KG1 (cell line): ENCODE results near the gene DLG1.
"Not testable (repeated sequence)": the region's sequence is repeated elsewhere in the genome, so short reads cannot be mapped to it uniquely, and the experiment has no call there.

Experiments
- DNase-seq: peaks from one replicate; lab custom pipeline; 2025; lab: John Stamatoyannopoulos, UW

The DLG1 gene

DNA sequence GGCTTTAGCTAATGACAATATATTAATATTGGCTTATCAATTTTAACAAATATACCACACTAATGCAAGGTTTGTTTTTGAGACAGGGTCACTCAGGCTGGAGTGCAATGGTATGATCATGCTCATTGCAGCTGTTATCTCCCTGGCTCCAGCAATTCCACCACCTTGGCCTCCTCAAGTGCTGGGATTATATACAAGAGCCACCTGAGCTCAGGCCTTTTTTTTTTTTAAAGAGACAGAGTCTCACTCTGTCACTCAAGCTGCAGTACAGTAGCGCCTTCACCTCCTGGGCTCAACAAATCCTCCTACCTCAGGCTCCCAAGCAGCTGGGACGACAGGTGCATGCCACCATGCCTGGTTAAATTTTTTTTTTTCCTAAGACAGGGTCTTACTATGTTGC, 11.7 kb downstream of the DLG1 start:
- no peak for DNase-seq

DNA sequence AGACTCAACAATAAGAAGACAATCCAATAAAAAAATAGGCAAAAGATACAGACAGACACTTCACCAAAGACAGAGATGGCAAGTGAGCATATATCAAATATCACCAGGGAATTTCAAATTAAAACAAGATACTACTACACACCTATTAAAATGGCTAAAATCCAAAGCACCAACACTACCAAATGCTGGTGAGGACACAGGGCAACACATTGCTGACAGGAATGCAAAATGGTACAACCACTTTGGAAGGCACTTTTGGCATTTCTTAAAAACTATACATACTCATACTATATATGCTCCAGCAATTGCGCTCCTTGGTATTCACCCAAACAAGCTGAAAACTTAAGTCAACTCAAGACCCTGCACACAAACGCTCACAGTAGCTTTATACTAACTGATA, 12.9 kb downstream of the DLG1 start:
- no peak for DNase-seq

DNA sequence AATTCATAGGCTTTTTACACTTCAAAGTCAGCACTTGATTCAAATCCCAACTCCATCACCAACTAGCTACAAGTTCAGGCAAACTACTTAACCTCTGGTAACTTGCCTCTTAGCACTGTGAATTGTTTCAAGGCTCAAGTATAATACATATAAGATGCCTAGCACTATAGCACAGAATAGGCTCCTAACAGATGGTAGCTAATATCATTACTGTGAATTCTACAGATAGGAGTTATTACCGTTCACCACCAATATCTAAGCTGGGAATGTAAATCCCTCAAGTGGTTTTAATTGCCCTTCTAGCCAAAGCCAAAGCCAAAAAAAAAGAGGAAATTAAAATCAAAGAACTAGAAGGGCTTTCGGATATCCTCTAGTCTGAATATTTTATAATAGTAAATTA, 15.4 kb downstream of the DLG1 start:
- DNase-seq = no peak

DNA sequence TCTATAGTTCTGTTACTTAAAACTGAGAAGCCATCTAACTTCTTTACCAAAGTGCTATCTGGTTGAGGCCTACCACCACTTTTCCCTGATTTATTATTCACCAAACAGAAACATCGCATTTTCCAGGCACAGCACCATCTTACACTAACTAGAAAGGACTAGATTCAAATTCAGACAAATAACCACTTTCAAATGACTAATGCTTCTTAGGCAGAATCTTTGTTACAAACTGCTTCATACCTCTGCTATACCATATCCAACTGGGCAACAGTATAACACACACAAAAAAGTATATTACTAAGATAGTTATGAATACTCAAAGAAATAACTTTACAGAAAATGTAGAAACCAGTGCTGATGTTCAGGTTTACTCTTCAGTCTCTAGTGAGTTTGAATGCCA, 16.6 kb downstream of the DLG1 start:
- DNase-seq = no peak

DNA sequence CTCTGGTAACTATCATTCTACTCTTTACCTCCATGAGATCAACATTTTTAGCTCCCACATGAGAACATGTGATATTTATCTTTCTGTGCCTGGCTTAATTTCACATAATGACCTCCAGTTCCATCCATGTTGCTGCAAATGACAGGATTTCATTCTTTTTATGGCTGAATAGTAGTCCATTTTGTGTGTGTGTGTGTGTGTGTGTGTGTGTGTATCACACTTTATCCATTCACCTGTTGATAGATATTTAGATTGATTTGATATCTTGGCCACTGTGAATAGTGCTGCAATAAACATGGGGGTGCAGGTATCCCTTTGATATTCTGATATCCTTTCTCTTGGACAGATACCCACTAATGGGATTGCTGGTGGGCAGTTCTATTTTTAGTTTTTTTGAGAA, 18.3 kb downstream of the DLG1 start:
- DNase-seq = no peak

DNA sequence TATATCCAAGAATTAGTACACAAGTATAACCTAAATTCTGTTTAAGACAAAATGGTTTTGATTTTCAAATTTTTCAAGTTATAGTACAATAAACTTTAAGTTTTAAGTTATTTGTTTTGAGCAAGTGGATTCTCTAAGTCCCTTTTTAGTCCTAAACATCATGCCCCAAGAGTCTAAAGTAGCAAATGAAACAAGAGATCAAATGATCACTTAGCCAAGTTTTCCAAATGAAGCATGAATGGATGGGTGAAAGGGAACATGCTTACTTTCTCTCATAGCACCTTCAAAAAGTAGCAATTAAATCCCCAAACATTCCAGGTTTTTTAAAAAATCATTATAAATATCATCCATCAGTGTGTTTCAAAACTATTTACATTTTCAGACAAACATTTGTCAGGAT, 19.5 kb downstream of the DLG1 start:
- DNase-seq = no peak

DNA sequence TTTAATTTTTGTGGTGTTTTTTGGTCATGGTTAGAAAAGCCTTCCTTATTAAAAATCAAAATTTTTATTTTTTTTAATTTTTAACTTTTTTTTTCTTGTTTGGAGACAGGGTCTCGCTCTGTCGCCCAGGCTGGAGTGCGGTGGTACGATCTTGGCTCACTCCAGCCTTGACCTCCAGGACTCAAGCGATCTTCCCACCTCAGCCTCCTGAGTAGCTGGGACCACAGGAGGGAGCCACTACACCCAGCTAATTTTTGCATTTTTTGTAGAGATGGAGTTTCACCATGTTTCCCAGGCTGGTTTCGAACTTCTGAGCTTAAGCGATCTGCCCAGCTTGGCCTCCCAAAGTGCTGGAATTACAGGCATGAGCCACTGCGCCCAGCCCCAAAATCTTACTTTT, 21.6 kb downstream of the DLG1 start:
- DNase-seq = not testable (repeated sequence)

DNA sequence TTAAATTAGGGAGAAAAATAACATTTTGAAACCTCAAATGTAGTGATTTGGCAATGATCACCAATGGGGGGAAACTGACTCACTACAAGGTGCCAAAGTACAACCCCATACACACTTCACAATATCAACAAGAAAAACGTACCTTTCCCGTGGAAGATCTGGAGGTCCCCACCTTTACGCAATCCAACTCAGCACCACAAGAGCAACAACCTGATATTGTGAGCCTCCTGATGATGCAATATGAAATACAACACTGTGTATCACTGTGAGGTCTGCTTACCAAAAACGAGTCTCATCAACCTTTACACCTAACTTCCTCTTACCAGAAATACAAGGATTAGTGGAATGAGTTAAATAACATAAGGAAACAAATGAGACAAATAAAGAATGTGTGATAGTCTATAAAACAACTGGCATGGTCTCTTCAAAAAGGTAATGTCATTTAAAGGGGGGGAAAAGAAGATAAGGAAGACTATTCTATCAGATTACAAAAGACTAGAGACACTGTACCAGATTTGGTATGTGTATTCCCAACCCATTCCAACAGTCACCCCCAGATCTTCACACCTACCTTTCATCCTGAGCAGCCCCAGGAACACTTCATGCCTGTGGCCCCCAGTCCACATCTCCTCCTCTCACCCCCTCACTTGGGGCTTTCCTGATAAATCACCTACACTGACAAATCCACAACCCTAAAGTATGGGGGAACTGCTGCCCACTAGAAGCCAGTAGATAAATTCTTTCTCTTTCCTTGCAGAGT, 27.7 kb downstream of the DLG1 start:
- DNase-seq = no peak

DNA sequence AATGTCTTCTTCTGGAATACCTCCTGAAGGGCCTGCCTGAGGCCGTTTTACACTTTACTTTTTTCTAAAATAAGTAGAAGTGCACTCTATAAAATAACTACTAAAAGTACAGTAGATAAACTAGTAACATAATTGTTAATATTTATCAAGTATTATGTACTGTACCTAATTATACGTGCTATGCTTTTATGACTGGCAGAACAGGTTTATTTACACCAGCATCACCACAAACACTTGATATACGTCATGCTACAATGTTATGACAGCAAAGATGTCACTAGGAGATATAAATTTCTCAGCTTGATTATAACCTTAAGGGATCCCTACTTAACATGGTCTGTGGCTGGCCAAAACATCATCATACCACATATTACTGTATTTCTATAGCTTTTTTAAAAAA, 29.4 kb downstream of the DLG1 start:
- no peak for DNase-seq

DNA sequence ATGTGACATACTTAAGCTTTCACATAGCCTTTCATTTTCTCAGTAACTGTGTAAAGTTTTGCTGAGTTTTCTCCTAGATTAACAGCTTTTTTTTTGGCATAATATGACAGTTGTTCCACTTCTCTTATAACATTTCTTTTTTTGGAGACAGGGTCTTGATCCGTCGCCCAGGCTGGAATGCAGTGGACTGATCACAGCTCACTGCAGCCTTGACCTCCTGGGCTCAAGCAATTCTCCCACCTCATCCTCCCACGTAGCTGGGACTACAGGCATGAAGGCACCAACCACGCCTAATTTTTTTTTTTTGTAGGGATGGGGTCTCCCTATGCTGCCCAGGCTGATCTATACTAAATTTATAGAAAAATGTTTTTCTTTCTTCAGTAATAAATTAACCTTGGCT, 30.1 kb downstream of the DLG1 start:
- no peak for DNase-seq

DNA sequence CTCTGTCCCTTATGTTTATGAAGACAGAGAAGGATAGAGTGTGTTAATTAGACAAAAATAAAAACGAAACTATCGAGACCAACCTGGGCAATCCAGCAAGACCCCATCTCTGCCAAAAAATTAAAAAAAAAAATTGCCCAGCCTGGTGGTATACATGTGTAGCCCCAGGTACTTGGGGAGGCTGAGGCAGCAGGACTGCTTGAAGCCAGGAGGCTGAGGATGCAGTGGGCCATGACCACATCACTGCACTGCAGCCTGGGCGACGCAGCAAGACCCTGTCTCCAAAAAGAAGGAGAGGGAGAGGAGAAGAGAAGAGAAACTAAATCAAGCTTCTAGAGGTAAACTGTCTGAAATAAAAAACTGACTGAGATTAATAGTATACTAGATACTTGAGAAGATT, 32.1 kb downstream of the DLG1 start:
- no peak for DNase-seq

DNA sequence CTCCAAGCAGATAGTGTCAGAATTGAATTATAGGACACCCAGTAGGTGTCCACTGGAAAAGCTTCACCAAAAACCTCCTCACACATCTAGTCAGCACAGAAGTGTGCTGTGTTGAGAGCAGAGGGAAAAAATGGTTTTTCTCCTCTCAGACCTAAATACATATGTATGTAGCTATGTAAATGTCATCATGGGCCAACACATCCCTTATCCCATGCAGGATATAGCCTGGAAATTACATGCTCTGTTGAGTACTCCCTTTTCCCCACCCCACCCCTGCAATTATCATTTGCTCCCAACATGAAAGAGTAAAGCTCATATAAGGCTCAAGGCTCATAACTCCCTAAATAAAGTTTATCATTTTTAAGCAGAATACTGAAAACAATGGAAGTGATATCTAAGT, 35.7 kb downstream of the DLG1 start:
- no peak for DNase-seq

DNA sequence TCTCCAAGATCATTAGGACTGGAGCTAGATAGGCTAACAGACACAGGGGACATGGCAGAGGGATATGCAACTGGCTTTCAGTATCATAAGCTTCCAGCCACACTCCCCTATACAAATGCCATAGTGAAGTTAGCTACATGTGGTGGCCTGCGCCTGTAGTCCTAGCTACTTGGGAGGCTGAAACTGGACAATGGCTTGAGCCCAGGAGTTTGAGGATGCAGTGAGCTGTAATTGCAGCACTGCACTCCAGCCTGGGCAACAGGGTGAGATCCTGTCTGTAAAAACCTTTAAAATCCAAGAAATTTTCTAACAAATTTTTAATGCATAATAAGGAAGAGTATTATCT, 37.3 kb downstream of the DLG1 start:
- no peak for DNase-seq

DNA sequence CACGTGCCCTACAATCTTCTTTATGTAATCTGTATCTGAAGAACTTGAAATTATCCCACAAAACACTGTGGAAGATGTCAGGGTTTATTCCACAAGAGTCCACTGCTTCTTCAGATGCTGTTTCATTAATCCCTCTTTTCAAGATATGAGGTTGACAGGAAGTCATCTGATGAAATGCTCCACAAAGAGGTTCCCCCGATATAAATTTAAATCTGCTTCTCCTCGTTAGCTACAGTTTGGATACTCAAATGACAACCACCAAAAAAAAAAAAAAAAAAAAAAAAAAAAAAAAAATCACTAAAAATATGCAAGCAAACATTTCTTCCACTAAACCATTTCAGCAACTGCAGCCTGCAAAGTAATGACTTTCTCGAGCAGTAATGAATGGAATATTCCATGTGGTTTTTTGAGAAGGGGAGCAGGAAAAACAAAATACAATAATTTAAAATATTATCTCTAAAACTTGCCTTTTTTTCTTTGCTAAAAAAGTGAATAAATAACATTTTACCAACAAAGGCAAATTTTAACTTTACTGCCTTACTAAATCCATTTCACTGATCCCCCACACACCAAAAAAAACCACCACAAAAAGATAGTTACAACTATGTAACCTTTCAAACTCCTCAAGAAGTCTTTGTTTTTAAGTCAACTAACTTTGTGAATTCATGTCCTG, 37.8 kb downstream of the DLG1 start:
- no peak for DNase-seq

DNA sequence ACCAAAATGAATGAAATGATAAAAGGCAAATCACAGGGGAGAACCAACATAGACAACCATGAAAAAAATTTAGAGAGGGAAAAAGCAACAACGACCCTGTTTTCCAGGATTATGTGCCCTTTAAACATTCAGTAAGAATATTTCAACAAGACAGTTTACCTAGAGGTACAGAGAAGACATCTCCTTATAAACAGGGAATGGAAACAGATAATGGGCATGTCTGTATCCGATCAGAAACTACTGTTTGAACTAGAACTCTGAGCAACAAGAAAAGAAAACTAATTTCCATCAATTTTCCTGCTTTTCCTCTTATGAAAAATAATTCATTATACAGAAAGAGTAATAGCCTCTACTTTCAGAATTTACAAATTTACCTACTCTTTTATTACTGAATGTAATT, 39.3 kb downstream of the DLG1 start:
- no peak for DNase-seq

DNA sequence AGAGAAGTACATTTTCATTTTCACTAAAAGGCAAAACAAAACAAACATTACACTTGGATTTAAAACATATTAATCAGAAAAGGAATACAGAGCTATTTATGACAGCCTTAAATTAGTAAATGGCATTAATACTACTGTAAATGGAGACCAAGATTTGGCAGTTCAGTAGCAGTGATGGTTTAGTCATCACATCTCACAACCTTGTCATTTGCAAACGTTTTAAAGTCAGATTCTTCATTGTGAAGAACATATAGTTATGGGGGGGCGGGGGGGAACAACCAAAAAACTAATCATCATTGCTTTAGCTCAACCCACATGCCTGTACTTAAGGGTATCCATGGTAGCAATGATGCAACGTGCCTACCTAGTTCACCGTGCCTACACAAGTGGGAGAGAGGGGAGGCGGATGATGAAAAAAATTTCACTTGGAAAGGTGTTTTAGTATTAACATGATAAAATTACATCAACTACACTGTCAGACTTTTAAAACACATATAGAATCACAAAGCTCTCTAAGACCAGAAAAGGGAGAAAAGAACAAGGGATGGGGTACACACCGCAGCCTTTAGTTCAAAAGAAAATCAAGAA, 40.1 kb downstream of the DLG1 start:
- no peak for DNase-seq

DNA sequence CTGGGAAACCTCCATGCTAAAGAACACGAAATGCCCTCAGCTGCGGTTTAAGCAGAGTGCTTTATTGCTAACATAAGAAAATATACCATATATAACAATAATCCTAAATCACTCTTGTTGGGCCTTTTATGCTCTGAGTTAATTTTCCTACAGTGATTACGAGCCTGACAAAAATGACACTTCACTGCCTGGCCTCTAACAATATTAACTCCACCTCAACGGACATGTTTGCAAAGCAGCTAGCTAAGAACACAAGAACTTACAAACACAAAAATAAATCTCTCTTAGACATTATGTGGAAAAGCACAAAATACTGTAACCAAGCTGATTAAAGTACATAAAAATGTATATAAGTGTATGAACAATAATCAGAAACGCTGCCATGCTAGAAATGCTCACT, 40.7 kb downstream of the DLG1 start:
- no peak for DNase-seq

DNA sequence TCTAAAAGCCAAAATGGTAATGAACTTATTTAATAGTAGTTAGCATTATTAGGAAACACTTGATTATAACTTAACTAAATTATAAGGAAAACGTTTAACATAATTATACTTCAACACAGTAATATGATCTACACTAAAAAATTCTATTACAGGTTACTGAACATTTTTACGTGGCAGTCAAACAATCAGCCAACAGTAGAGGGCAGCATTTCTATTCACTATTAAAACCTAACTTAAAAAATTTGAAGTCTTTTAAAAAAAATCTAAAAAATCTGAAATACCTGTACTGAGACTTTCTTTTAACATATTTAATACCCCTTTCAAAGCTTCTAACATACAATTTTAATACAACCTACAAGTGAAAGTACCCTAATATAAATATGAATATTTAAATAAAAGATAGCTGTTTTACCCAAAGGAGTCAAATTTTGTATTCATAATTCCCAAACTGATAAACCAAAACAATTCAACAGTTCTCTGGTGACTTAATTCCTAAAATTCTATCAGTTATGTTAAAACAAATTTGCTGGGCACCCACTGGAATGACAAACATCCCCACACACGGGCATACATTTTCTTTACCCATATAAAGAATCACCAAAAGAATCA, 41.5 kb downstream of the DLG1 start:
- DNase-seq = no peak

DNA sequence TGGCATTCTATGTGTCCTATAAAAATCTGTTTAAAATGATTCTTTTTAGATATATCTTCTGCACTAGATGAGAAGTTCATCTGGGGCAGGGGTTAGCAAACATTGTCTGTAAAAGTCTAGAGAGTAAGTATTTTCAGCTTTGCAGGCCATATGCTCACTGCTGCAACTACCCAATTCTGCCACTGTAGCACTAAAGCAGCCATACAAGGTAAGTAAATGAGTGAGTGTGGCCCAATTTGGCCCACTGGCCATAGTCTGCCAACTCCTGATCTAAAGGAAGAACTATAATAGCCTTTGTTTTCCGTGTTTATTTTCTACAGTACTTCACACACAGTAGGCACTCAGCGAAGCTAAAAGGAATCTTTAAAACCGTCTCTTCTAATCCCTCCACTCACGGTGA, 42.3 kb downstream of the DLG1 start:
- DNase-seq = no peak

DNA sequence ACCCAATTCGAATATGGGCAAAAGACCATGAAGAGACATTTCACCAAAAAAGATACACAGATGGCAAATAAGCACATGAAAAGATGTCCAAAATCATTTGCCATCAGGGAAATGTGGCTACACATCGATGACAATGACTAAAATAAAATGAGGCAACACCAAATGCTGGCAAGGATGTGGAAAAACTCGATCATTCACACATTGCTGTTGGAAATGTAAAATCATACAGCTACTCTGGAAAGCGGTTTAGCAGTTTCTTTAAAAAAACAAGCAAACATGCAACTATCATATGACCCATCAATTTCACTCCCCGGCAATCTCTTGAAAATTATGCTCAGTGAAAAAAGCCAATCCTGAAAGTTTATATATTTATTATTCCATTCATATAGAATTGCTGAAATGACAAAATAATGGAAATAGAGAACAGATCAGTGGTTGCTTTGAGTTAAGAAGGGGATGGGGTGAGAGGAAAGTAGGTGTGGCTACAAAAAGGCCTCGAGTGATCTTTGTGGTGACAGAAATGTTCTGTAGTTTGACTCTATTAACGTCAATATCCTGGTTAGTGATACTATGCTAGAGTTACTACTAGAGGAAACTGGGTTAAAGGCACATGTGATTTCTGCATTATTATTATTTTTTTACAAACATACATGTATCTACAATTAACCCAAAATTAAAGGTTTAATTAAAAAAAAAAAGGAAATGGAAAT, 45.0 kb downstream of the DLG1 start:
- DNase-seq = no peak

DNA sequence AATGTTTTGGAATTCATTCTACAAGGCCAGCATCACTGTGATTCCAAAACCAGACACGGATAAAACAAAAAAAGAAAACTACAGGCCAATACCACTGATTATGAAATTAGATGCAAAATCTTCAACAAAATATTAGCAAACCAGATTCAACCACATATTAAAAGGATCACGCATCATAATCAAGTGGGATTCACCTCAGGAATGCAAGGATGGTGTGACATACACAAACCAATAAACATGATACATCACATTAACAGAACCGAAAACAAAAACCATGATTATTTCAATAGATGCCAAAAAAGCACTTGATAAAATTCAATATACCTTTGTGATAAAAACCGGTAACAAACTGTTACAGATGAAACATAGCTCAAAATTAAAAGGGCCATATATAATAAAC, 48.9 kb downstream of the DLG1 start:
- no peak for DNase-seq

DNA sequence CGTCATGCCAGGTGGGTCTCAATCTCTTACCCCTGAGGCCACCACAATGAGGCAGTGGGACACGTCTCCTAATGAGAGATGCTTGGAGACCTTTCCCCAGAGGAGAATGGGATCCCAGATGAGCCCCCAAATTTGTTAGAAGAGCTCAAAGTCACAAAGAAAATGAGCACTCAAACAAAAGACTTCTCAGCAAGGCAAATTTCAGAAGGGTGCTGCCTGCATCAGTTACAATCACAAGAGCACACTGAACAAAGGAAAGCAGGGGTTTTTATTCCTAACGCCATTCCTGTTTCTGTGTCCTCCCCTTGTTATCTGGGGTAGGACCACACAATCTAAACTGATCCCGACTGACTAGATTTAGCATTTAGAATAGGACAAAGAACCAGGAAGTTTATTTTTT, 50.1 kb downstream of the DLG1 start:
- no peak for DNase-seq

DNA sequence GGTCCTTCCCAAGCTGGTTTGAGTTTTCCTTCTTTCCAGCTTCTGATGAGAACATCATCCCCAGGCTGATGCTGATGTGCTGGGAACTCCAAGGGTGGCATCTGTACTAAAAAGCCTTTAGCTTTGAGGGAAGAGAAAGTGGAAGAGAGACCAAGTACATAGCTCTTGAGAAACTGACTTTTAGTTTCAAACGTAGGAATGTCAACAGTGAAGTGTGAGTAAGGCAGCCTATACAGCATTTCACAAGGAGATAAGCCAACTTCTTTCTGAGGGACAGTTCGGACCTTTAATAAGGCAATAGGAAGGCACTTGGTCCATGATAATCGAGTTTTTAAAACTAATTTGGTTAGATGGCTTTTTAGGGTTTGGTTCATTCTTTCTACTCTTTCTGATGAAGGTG, 53.7 kb downstream of the DLG1 start:
- no peak for DNase-seq
